ENCODE measurements around the gene OR2H1. TPM values are rescaled to one million over a fixed set of nuclear protein-coding genes. Genes with fewer than 3 reads are reported as not detected.
A peak's percentile ranks its signal among the peaks of the same experiment; 100 is the strongest.

The OR2H1 gene
- total and polyA plus RNA-seq, 4 experiments from 2014 or later = not detected

GRCh38 chr6:29462022-29462421 lies 5.1 kb downstream of the OR2H1 start:
- intact Hi-C loops (cut with micrococcal nuclease) = no loop called here
- Histone ChIP-seq H3K27ac (ENCODE audit: low read depth, low read length) (no peak overlapping the region), H3K36me3 (ENCODE audit: insufficient read depth, low read length) (no peaks in the 10 kb centered on the region), H3K4me3 (ENCODE audit: low read length in 2 of 2) (no peak overlapping the region), H3K4me1 (ENCODE audit: insufficient read depth, low read length) (no peaks in the 10 kb centered on the region), H3K27me3 (ENCODE audit: insufficient read depth, low read length) (no peaks in the 10 kb centered on the region), H3K9me3 (ENCODE audit: control insufficient read depth in 1 of 2, low read length in 2 of 2) (no peaks in the 10 kb centered on the region)
- Mint-ChIP-seq H3K4me3 (no peak overlapping the region), H3K36me3 (no peaks in the 10 kb centered on the region), H3K27me3 (peaks cover 13 to 18% of the 10 kb centered on the region in 2 donors), H3K4me1 (no peaks in the 10 kb centered on the region), H3K27ac (no peak overlapping the region), H3K9me3 (no peaks in the 10 kb centered on the region)
- no peak for DNase-seq
- ChIA-PET CTCF (ENCODE audit: partially characterized antibody) (no interaction called here), POLR2A (ENCODE audit: partially characterized antibody) (no interaction called here)

DNA sequence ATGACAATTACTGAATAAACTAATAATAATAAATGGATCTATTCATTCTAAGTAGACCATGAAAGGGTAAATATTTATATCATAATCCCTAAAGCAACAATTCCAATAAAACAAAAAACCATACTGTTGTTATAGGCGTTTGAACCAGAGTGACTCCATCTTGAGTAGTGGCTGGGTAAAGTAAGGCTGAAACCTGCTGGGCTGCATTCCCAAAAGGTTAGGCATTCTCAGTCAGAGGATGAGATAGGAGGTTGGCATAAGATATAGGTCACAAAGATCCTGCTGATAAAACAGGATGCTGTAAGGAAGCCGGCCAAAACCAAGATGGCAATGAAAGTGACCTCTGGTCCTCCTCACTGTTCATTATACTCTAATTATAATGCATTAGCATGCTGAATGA lies 8.3 kb downstream of the OR2H1 start:
- POLR2A ChIA-PET (ENCODE audit: partially characterized antibody) = no interaction called here
- no peaks in the 10 kb centered on the region for H3K36me3 Mint-ChIP-seq
- peaks cover 15 to 21% of the 10 kb centered on the region in 2 donors for H3K27me3 Mint-ChIP-seq
- Histone ChIP-seq H3K36me3 (ENCODE audit: insufficient read depth, low read length) (no peaks in the 10 kb centered on the region), H3K27ac (ENCODE audit: low read depth, low read length) (no peak overlapping the region), H3K4me1 (ENCODE audit: insufficient read depth, low read length) (no peaks in the 10 kb centered on the region), H3K27me3 (ENCODE audit: insufficient read depth, low read length) (no peaks in the 10 kb centered on the region), H3K4me3 (ENCODE audit: low read length in 2 of 2) (no peak overlapping the region), H3K9me3 (ENCODE audit: control insufficient read depth in 1 of 2, low read length in 2 of 2) (no peaks in the 10 kb centered on the region)
- DNase-seq = no peak
- H3K27ac Mint-ChIP-seq = no peak overlapping the region
- no peaks in the 10 kb centered on the region for H3K9me3 Mint-ChIP-seq
- H3K4me1 Mint-ChIP-seq = no peaks in the 10 kb centered on the region
- CTCF ChIA-PET (ENCODE audit: partially characterized antibody) = no interaction called here
- intact Hi-C loops (cut with micrococcal nuclease) = no loop called here
- H3K4me3 Mint-ChIP-seq = no peak overlapping the region

GRCh38 chr6:29465801-29466200 lies 8.8 kb downstream of the OR2H1 start:
- ChIA-PET POLR2A (ENCODE audit: partially characterized antibody) (no interaction called here), CTCF (ENCODE audit: partially characterized antibody) (no interaction called here)
- Histone ChIP-seq H3K4me3 (ENCODE audit: low read length in 2 of 2) (no peak overlapping the region), H3K36me3 (ENCODE audit: insufficient read depth, low read length) (no peaks in the 10 kb centered on the region), H3K27ac (ENCODE audit: low read depth, low read length) (no peak overlapping the region), H3K27me3 (ENCODE audit: insufficient read depth, low read length) (no peaks in the 10 kb centered on the region), H3K9me3 (ENCODE audit: control insufficient read depth in 1 of 2, low read length in 2 of 2) (no peaks in the 10 kb centered on the region), H3K4me1 (ENCODE audit: insufficient read depth, low read length) (no peaks in the 10 kb centered on the region)
- Mint-ChIP-seq H3K4me1 (no peaks in the 10 kb centered on the region), H3K27ac (no peak overlapping the region), H3K9me3 (no peaks in the 10 kb centered on the region), H3K27me3 (peaks cover 15 to 21% of the 10 kb centered on the region in 2 donors), H3K36me3 (no peaks in the 10 kb centered on the region), H3K4me3 (no peak overlapping the region)
- no peak for DNase-seq
- intact Hi-C loops (cut with micrococcal nuclease) = no loop called here

DNA sequence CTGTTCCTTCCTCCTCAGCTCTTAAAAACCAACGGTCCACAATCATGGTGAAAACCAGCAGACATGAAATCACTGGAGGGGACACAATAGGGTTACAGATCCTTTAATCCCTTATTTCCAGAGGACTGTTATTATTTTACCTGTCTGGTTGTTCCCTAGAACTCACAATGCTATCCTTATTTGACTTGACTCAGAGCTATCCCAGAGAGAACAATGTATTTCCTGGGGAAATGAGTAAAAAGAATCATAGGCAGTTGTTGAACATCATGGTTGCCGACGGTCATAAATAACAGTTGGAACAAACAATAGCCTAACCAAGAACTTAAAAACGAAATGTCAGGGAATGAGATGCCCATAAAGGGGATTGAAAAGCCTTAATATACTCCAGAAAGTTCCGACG lies 9.3 kb downstream of the OR2H1 start:
- POLR2A ChIA-PET (ENCODE audit: partially characterized antibody) = no interaction called here
- no peaks in the 10 kb centered on the region for H3K4me1 Mint-ChIP-seq
- no peaks in the 10 kb centered on the region for H3K4me1 ChIP-seq (ENCODE audit: insufficient read depth, low read length)
- H3K27ac ChIP-seq (ENCODE audit: low read depth, low read length) = no peak overlapping the region
- H3K36me3 ChIP-seq (ENCODE audit: insufficient read depth, low read length) = no peaks in the 10 kb centered on the region
- H3K36me3 Mint-ChIP-seq = no peaks in the 10 kb centered on the region
- H3K9me3 Mint-ChIP-seq = no peaks in the 10 kb centered on the region
- no peaks in the 10 kb centered on the region for H3K9me3 ChIP-seq (ENCODE audit: control insufficient read depth in 1 of 2, low read length in 2 of 2)
- peaks cover 15 to 23% of the 10 kb centered on the region in 2 donors for H3K27me3 Mint-ChIP-seq
- CTCF ChIA-PET (ENCODE audit: partially characterized antibody) = no interaction called here
- H3K4me3 Mint-ChIP-seq = no peak overlapping the region
- DNase-seq = no peak
- no peak overlapping the region for H3K4me3 ChIP-seq (ENCODE audit: low read length in 2 of 2)
- H3K27ac Mint-ChIP-seq = no peak overlapping the region
- no peaks in the 10 kb centered on the region for H3K27me3 ChIP-seq (ENCODE audit: insufficient read depth, low read length)
- intact Hi-C loops (cut with micrococcal nuclease) = no loop called here

GRCh38 chr6:29474996-29475395 lies 18.0 kb downstream of the OR2H1 start:
- Histone ChIP-seq H3K4me3 (ENCODE audit: low read length in 2 of 2) (no peak overlapping the region), H3K4me1 (ENCODE audit: insufficient read depth, low read length) (no peaks in the 10 kb centered on the region), H3K36me3 (ENCODE audit: insufficient read depth, low read length) (no peaks in the 10 kb centered on the region), H3K27ac (ENCODE audit: low read depth, low read length) (no peak overlapping the region), H3K27me3 (ENCODE audit: insufficient read depth, low read length) (no peaks in the 10 kb centered on the region), H3K9me3 (ENCODE audit: control insufficient read depth in 1 of 2, low read length in 2 of 2) (no peaks in the 10 kb centered on the region)
- H3K27ac Mint-ChIP-seq = no peak overlapping the region
- no peak for DNase-seq
- no peak overlapping the region for H3K4me3 Mint-ChIP-seq
- H3K9me3 Mint-ChIP-seq = peaks cover 0 to 6% (median 0%) of the 10 kb centered on the region in 8 donors
- POLR2A ChIA-PET (ENCODE audit: partially characterized antibody) = no interaction called here
- H3K27me3 Mint-ChIP-seq = peaks cover 8 to 17% of the 10 kb centered on the region in 2 donors
- no peaks in the 10 kb centered on the region for H3K36me3 Mint-ChIP-seq
- intact Hi-C loops (cut with micrococcal nuclease) = no loop called here
- no peaks in the 10 kb centered on the region for H3K4me1 Mint-ChIP-seq
- CTCF ChIA-PET (ENCODE audit: partially characterized antibody) = no interaction called here

GRCh38 chr6:29477923-29478450 lies 21.0 kb downstream of the OR2H1 start:
- Mint-ChIP-seq H3K36me3 (no peaks in the 10 kb centered on the region), H3K4me3 (no peak overlapping the region), H3K27ac (no peak overlapping the region), H3K9me3 (peaks cover 0 to 10% (median 2%) of the 10 kb centered on the region in 8 donors), H3K27me3 (peaks cover 7 to 8% of the 10 kb centered on the region in 2 donors), H3K4me1 (no peaks in the 10 kb centered on the region)
- Histone ChIP-seq H3K27me3 (ENCODE audit: insufficient read depth, low read length) (no peaks in the 10 kb centered on the region), H3K27ac (ENCODE audit: low read depth, low read length) (no peak overlapping the region), H3K36me3 (ENCODE audit: insufficient read depth, low read length) (no peaks in the 10 kb centered on the region), H3K4me1 (ENCODE audit: insufficient read depth, low read length) (no peaks in the 10 kb centered on the region), H3K9me3 (ENCODE audit: control insufficient read depth in 1 of 2, low read length in 2 of 2) (no peaks in the 10 kb centered on the region), H3K4me3 (ENCODE audit: low read length in 2 of 2) (no peak overlapping the region)
- no peak for DNase-seq
- ChIA-PET POLR2A (ENCODE audit: partially characterized antibody) (no interaction called here), CTCF (ENCODE audit: partially characterized antibody) (interaction anchor here (1.5 kb wide), 1 partner anchor 175 kb away, joined by 4 read pairs; no protein-coding TSS in a partner anchor)
- intact Hi-C loops (cut with micrococcal nuclease) = no loop called here

- Histone ChIP-seq H3K4me1 (ENCODE audit: insufficient read depth, low read length) (no peaks in the 10 kb centered on the region), H3K27me3 (ENCODE audit: insufficient read depth, low read length) (no peaks in the 10 kb centered on the region), H3K27ac (ENCODE audit: low read depth, low read length) (no peak overlapping the region), H3K4me3 (ENCODE audit: low read length in 2 of 2) (no peak overlapping the region), H3K9me3 (ENCODE audit: control insufficient read depth in 1 of 2, low read length in 2 of 2) (no peaks in the 10 kb centered on the region), H3K36me3 (ENCODE audit: insufficient read depth, low read length) (no peaks in the 10 kb centered on the region)
- peaks cover 8 to 9% of the 10 kb centered on the region in 2 donors for H3K27me3 Mint-ChIP-seq
- H3K9me3 Mint-ChIP-seq = peaks cover 0 to 5% (median 2%) of the 10 kb centered on the region in 8 donors
- H3K27ac Mint-ChIP-seq = peak overlapping the region in 1 of 7 donors; percentile 0
- ChIA-PET CTCF (ENCODE audit: partially characterized antibody) (no interaction called here), POLR2A (ENCODE audit: partially characterized antibody) (no interaction called here)
- H3K4me1 Mint-ChIP-seq = no peaks in the 10 kb centered on the region
- H3K36me3 Mint-ChIP-seq = no peaks in the 10 kb centered on the region
- H3K4me3 Mint-ChIP-seq = no peak overlapping the region
- intact Hi-C loops (cut with micrococcal nuclease) = no loop called here
- DNase-seq = no peak
These were observed 21.8 kb downstream of the OR2H1 start for GRCh38 chr6:29478740-29479139.

DNA sequence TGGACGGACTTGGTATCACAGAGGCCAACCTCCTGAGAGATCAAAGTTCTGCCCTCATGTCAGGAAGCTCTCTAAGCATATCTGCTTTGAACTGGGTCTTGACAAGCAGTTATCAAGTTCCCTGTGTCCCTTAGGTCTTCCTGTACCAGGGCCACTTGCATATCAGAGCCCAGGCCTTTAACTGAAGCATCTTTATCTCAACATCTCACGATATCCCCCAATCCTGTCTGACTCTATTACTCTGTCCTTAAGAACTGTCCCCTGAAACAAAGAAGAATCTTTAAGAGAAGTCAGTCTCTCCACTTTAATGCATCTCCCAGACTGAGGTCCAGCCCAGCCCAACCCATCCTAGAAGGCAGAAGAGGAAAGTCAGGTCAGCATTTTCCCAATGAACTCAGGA lies 22.6 kb downstream of the OR2H1 start:
- Histone ChIP-seq H3K27me3 (ENCODE audit: insufficient read depth, low read length) (no peaks in the 10 kb centered on the region), H3K9me3 (ENCODE audit: control insufficient read depth in 1 of 2, low read length in 2 of 2) (no peaks in the 10 kb centered on the region), H3K4me1 (ENCODE audit: insufficient read depth, low read length) (no peaks in the 10 kb centered on the region), H3K27ac (ENCODE audit: low read depth, low read length) (no peak overlapping the region), H3K36me3 (ENCODE audit: insufficient read depth, low read length) (no peaks in the 10 kb centered on the region), H3K4me3 (ENCODE audit: low read length in 2 of 2) (no peak overlapping the region)
- H3K9me3 Mint-ChIP-seq = peaks cover 0 to 5% (median 2%) of the 10 kb centered on the region in 8 donors
- no peak for DNase-seq
- intact Hi-C loops (cut with micrococcal nuclease) = no loop called here
- no peaks in the 10 kb centered on the region for H3K36me3 Mint-ChIP-seq
- ChIA-PET CTCF (ENCODE audit: partially characterized antibody) (no interaction called here), POLR2A (ENCODE audit: partially characterized antibody) (no interaction called here)
- H3K4me3 Mint-ChIP-seq = no peak overlapping the region
- H3K4me1 Mint-ChIP-seq = no peaks in the 10 kb centered on the region
- no peak overlapping the region for H3K27ac Mint-ChIP-seq
- H3K27me3 Mint-ChIP-seq = peaks cover 7 to 9% of the 10 kb centered on the region in 2 donors

Measured in CD4-positive, alpha-beta memory T cell (primary cell).